Mesendoderm (in vitro differentiated cells): Measurements from ENCODE around the gene TGFBI.

Source experiments
- DNase-seq: peaks from one replicate; pipeline ENCODE4 v3.0.0; 2013
- H2AK5ac ChIP-seq: 2 replicates; pipeline ENCODE4 v1.6.1; 2013; ENCODE audit warnings: low read length, inconsistent platforms
- H2BK120ac ChIP-seq: 2 replicates; pipeline ENCODE4 v1.6.1; 2013; ENCODE audit warnings: low read depth, mild to moderate bottlenecking, low read length, moderate library complexity, mixed read lengths
- H2BK15ac ChIP-seq: replicated peaks from 2 replicates; pipeline ENCODE4 v1.6.1; 2013; ENCODE audit warnings: low read depth, mild to moderate bottlenecking, moderate library complexity
- H2BK5ac ChIP-seq: 2 replicates; pipeline ENCODE4 v1.6.1; 2013; ENCODE audit warnings: low read length, inconsistent platforms
- H3K18ac ChIP-seq: 2 replicates; pipeline ENCODE4 v1.6.1; 2013; ENCODE audit warnings: mild to moderate bottlenecking, low read length, mixed read lengths
- H3K23ac ChIP-seq: one replicate; pipeline ENCODE4 v1.6.1; 2013; ENCODE audit warnings: low read length
- H3K27ac ChIP-seq: 2 replicates; pipeline ENCODE4 v1.5.1; 2013; ENCODE audit warnings: low read depth, mild to moderate bottlenecking, inconsistent platforms, low read length, moderate library complexity
- H3K27me3 ChIP-seq: 2 replicates; pipeline ENCODE4 v1.6.1; 2013; ENCODE audit warnings: low read length, control low read depth, mild to moderate bottlenecking, inconsistent platforms; ENCODE audit not compliant: insufficient read depth, poor library complexity
- H3K36me3 ChIP-seq: 2 replicates; pipeline ENCODE4 v1.6.1; 2013; ENCODE audit warnings: low read length, inconsistent platforms; ENCODE audit not compliant: control insufficient read depth, insufficient read depth
- H3K4ac ChIP-seq: one replicate; pipeline ENCODE4 v1.6.1; 2013; ENCODE audit warnings: low read depth, mild to moderate bottlenecking, low read length, moderate library complexity
- H3K4me1 ChIP-seq: 2 replicates; pipeline ENCODE4 v1.6.1; 2013; ENCODE audit warnings: low read depth, low read length, inconsistent platforms; ENCODE audit not compliant: control insufficient read depth
- H3K4me2 ChIP-seq: 2 replicates; pipeline ENCODE4 v1.6.1; 2013; ENCODE audit warnings: low read length
- H3K4me3 ChIP-seq: 2 replicates; pipeline ENCODE4 v1.5.1; 2013; ENCODE audit warnings: mild to moderate bottlenecking, low read length
- H3K56ac ChIP-seq: one replicate; pipeline ENCODE4 v1.6.1; 2013; ENCODE audit warnings: low read length
- H3K79me1 ChIP-seq: 2 replicates; pipeline ENCODE4 v1.6.1; 2013; ENCODE audit warnings: low read length, inconsistent platforms
- H3K79me2 ChIP-seq: 2 replicates; pipeline ENCODE4 v1.6.1; 2013; ENCODE audit warnings: mild to moderate bottlenecking, low read length; ENCODE audit not compliant: control insufficient read depth, insufficient read depth
- H3K9ac ChIP-seq: 2 replicates; pipeline ENCODE4 v1.6.1; 2013; ENCODE audit warnings: low read length, inconsistent platforms
- H4K5ac ChIP-seq: one replicate; pipeline ENCODE4 v1.6.1; 2013; ENCODE audit warnings: low read length
- H4K8ac ChIP-seq: one replicate; pipeline ENCODE4 v1.6.1; 2013; ENCODE audit warnings: low read depth, mild to moderate bottlenecking, control low read depth, low read length, moderate library complexity
- WGBS: extraction: QIAGEN DNeasy Blood & Tissue Kit; methylation state at CpG from one replicate; pipeline ENCODE4 v1.1.7; 2013; ENCODE audit warnings: low lambda C conversion rate, missing lambda C conversion rate; ENCODE audit not compliant: insufficient coverage; ENCODE audit errors: extremely low coverage; 5-methylcytosine and 5-hydroxymethylcytosine counted together

TGFBI gene

DNA sequence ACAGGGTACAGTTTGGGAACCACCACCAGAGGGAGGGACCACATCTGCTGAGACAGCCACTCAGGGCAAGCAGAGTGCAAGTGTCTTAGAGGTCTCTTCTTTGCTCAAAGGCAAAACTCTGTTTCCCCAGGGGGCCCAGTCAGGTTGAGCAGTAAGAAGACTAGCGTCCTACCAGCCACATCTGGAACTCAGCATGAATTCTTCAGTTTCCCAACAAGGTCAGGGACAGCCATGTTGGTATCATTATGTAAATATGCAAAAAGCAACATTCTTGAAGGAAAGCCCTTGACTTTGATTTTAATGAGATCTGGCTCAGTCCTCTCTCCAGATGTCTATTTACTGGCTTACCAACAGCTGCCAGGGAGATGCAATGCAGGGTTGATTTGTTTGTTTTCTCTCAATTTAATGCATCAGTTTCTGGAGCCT is 46.7 kb downstream of the TGFBI start:
- Histone ChIP-seq H2BK120ac (no peak overlapping the region), H3K9ac (no peak overlapping the region), H2BK5ac (no peak overlapping the region), H3K79me1 (no peaks in the 10 kb centered on the region), H4K8ac (no peak overlapping the region), H3K23ac (no peak overlapping the region), H3K27ac (no peak overlapping the region), H2AK5ac (no peak overlapping the region), H3K18ac (no peak overlapping the region), H3K4me2 (no peak overlapping the region), H3K56ac (no peak overlapping the region), H3K36me3 (no peaks in the 10 kb centered on the region), H3K4me1 (no peaks in the 10 kb centered on the region), H4K5ac (no peak overlapping the region), H3K4ac (no peak overlapping the region), H3K79me2 (no peaks in the 10 kb centered on the region), H3K27me3 (no peaks in the 10 kb centered on the region), H2BK15ac (no peak overlapping the region), H3K4me3 (no peak overlapping the region)
- DNase-seq = no peak
- no CpG with 5 or more reads among the region's 1 CpG for WGBS

DNA sequence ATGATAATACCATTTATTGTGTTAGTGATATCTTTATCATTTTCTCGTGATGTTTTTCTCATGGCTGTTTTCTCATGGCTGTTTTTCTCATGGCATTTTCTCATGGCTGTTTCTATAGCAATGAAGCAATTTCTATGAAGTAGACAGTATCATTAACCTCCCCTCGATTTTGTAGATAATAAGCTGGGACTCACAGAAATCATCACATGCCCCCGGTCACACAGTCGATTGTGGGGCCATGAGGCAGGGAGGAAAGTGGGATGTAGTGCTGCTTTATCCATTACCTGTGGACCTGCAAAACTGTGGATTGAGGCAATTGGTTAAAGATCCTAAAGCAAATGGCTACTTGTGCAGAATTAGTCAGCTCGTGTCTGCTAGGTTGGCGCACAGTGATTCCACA is 47.3 kb downstream of the TGFBI start:
- no peak overlapping the region for H2AK5ac ChIP-seq
- no peak overlapping the region for H4K5ac ChIP-seq
- no peaks in the 10 kb centered on the region for H3K4me1 ChIP-seq
- no peak overlapping the region for H2BK5ac ChIP-seq
- no CpG with 5 or more reads among the region's 6 CpGs for WGBS
- H3K23ac ChIP-seq = no peak overlapping the region
- H3K79me1 ChIP-seq = no peaks in the 10 kb centered on the region
- no peak overlapping the region for H3K4me3 ChIP-seq
- H3K4ac ChIP-seq = no peak overlapping the region
- no peak overlapping the region for H3K27ac ChIP-seq
- no peak overlapping the region for H2BK120ac ChIP-seq
- no peaks in the 10 kb centered on the region for H3K79me2 ChIP-seq
- no peaks in the 10 kb centered on the region for H3K36me3 ChIP-seq
- no peak overlapping the region for H4K8ac ChIP-seq
- no peaks in the 10 kb centered on the region for H3K27me3 ChIP-seq
- no peak overlapping the region for H3K18ac ChIP-seq
- no peak overlapping the region for H3K9ac ChIP-seq
- H2BK15ac ChIP-seq = no peak overlapping the region
- DNase-seq = no peak
- no peak overlapping the region for H3K56ac ChIP-seq
- no peak overlapping the region for H3K4me2 ChIP-seq

DNA sequence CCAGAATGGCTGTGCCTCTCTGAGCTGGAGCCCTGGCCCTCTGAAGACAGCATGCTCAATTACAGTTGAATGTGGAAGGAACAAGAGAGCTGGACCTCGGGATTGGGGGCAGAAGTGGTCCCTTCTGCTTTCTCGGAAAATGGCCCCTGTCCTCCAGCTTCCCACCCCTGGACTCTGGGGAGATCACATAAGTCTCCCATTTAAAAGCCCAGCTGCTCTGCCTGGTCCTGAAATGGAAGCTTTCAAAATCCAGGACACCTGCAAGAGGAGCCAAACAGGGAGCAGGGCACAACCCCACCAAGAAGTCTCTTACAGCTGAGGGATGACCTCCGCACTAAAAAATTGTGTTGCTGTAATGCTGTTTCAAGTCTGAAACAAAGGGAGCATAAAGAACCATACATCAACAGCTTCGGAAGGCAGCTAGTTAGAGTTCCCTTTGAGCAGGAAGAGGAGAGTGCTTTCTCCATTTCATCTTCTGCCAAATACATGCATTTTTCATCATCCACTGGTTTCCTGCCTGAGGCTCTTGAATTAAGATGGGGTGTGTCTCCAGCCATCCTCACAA is 48.2 kb downstream of the TGFBI start:
- Histone ChIP-seq H2BK120ac (no peak overlapping the region), H3K9ac (no peak overlapping the region), H3K23ac (no peak overlapping the region), H3K27ac (no peak overlapping the region), H4K5ac (no peak overlapping the region), H4K8ac (no peak overlapping the region), H3K4me1 (no peaks in the 10 kb centered on the region), H3K4me3 (no peak overlapping the region), H2BK15ac (no peak overlapping the region), H3K4ac (no peak overlapping the region), H3K27me3 (no peaks in the 10 kb centered on the region), H3K18ac (no peak overlapping the region), H3K79me2 (no peaks in the 10 kb centered on the region), H2BK5ac (no peak overlapping the region), H3K36me3 (no peaks in the 10 kb centered on the region), H2AK5ac (no peak overlapping the region), H3K56ac (no peak overlapping the region), H3K79me1 (no peaks in the 10 kb centered on the region), H3K4me2 (no peak overlapping the region)
- no peak for DNase-seq
- whole genome bisulfite sequencing = no CpG with 5 or more reads among the region's 4 CpGs

DNA sequence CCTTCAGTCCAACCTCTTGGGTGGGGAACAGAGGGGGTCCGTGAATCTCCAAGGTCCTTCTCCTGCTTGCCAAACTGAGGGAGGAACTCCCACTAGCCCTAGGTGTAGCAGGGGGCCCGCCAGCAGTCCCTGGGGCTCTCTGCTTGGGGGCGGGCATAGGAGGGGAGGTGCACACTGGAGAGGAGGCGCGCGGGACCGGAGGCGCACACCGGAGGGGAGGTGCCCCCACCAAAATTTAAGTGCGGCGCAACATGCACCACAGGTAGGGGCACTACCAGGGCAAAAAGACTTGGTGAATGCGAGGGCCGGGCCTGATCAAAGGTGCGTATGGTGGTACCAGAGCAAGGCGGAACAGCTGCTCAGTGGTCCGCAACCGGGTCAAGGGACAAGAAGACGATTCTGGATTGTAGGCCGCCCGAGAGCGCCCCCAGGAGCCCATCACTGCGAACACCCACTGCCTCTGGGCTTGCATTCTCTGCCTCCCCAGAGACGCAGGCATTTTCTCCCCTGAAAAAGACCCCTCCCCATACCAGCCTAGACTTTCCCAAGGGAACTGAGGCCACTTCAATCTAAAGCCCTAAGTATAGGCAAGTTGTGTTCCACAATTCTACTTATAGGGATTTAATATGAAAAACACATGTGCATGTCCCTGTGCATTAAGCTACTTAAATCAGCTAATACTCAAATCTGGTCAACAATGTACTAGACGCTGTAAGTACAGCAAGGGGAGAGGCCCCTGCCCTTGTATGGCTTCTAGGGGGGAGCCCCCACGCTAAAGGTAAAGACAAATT is 50.6 kb downstream of the TGFBI start:
- H3K79me2 ChIP-seq = no peaks in the 10 kb centered on the region
- no peak overlapping the region for H2BK15ac ChIP-seq
- no peak overlapping the region for H3K18ac ChIP-seq
- no peak overlapping the region for H2AK5ac ChIP-seq
- H3K56ac ChIP-seq = peak overlapping the region; percentile 69
- H3K79me1 ChIP-seq = no peaks in the 10 kb centered on the region
- no peak overlapping the region for H3K23ac ChIP-seq
- H3K27ac ChIP-seq = no peak overlapping the region
- H4K8ac ChIP-seq = no peak overlapping the region
- no peak overlapping the region for H2BK120ac ChIP-seq
- no peaks in the 10 kb centered on the region for H3K36me3 ChIP-seq
- H3K4me1 ChIP-seq = no peaks in the 10 kb centered on the region
- no peak overlapping the region for H3K4ac ChIP-seq
- peak; percentile 70 for DNase-seq
- no peak overlapping the region for H4K5ac ChIP-seq
- no CpG with 5 or more reads among the region's 25 CpGs for WGBS
- peak overlapping the region; percentile 39 for H3K4me3 ChIP-seq
- peak overlapping the region; percentile 77 for H3K4me2 ChIP-seq
- H3K27me3 ChIP-seq = no peaks in the 10 kb centered on the region
- H2BK5ac ChIP-seq = no peak overlapping the region
- H3K9ac ChIP-seq = peak overlapping the region; percentile 43

DNA sequence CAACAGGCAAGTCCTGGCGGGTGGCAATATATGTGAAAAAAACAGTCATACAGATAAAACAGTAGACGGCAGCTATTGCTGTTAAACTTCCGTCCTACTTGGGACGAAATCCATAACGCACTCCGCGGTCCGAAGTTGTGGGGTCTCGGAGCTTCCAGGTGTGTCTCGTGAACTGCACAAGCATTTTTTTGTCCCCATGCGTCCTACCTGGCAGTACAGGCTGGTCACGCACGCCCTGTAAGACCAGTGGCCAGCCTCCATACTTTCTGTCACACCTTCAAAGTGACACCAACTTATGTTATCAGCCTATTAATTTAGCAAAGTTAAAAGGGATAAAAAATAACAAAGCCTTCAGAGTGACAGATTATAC is 51.3 kb downstream of the TGFBI start:
- Histone ChIP-seq H3K27ac (no peak overlapping the region), H3K56ac (peak overlapping the region; percentile 69), H2BK120ac (no peak overlapping the region), H3K23ac (no peak overlapping the region), H3K18ac (no peak overlapping the region), H2BK15ac (no peak overlapping the region), H3K79me1 (no peaks in the 10 kb centered on the region), H3K27me3 (no peaks in the 10 kb centered on the region), H3K79me2 (no peaks in the 10 kb centered on the region), H3K4me3 (peak overlapping the region; percentile 39), H3K36me3 (no peaks in the 10 kb centered on the region), H4K5ac (no peak overlapping the region), H3K4me2 (peak overlapping the region; percentile 77), H2BK5ac (no peak overlapping the region), H3K9ac (peak overlapping the region; percentile 43), H3K4me1 (no peaks in the 10 kb centered on the region), H2AK5ac (no peak overlapping the region), H3K4ac (no peak overlapping the region), H4K8ac (no peak overlapping the region)
- no CpG with 5 or more reads among the region's 13 CpGs for WGBS
- DNase-seq = no peak
